Measurements from ENCODE around the gene ZNF862. TPM values are rescaled to one million over a fixed set of nuclear protein-coding genes. Genes with fewer than 3 reads are reported as not detected.

The ZNF862 gene
- total RNA-seq, 1 experiment from 2014 or later, result 1.9 TPM

GRCh38 chr7:149800169-149800555, 38.0 kb upstream of the ZNF862 start:
- Histone ChIP-seq H3K56ac (ENCODE audit: insufficient read length, low read depth, low read length) (no peak overlapping the region), H3K79me2 (ENCODE audit: insufficient read depth, low read length) (no peaks in the 10 kb centered on the region), H4K5ac (ENCODE audit: insufficient read length, low read depth, low read length) (no peak overlapping the region), H2BK120ac (ENCODE audit: low read depth, low read length, poor library complexity, severe bottlenecking) (no peak overlapping the region), H3K4me1 (ENCODE audit: insufficient read depth, low read length) (no peaks in the 10 kb centered on the region), H3T11ph (ENCODE audit: low read length) (no peak overlapping the region), H3K79me1 (ENCODE audit: insufficient read depth, low read depth, low read length, poor library complexity, severe bottlenecking) (no peaks in the 10 kb centered on the region), H2BK12ac (ENCODE audit: insufficient read length, low read depth, low read length) (no peak overlapping the region), H3K23ac (ENCODE audit: insufficient read length, low read depth, low read length) (no peak overlapping the region), H2BK5ac (ENCODE audit: insufficient read length, low read length) (no peak overlapping the region), H3K27ac (ENCODE audit: insufficient read length, low read depth, low read length) (no peak overlapping the region), H2BK15ac (ENCODE audit: low read depth, low read length) (no peak overlapping the region), H4K8ac (replicated peaks; ENCODE audit: insufficient read length, low read depth, low read length) (no peak overlapping the region), H3K9ac (ENCODE audit: extremely low read depth, insufficient read length, low read length) (no peak overlapping the region), H2BK20ac (ENCODE audit: low read depth, low read length, poor library complexity, severe bottlenecking) (no peak overlapping the region), H3K23me2 (ENCODE audit: insufficient read length, low read depth, low read length, poor library complexity, severe bottlenecking) (no peaks in the 10 kb centered on the region), H3K4ac (ENCODE audit: low read depth, low read length) (no peak overlapping the region), H4K91ac (ENCODE audit: insufficient read length, low read depth, low read length) (no peak overlapping the region), H3K27me3 (ENCODE audit: insufficient read depth, low read length) (no peaks in the 10 kb centered on the region), H3K4me2 (ENCODE audit: insufficient read depth, insufficient read length, low read length) (no peak overlapping the region), H3K9me3 (ENCODE audit: control insufficient read depth, low read depth, low read length) (no peaks in the 10 kb centered on the region), H3K14ac (ENCODE audit: insufficient read depth, low read length) (no peak overlapping the region), H4K20me1 (ENCODE audit: control insufficient read depth, insufficient read depth, insufficient read length) (no peaks in the 10 kb centered on the region), H2AFZ (ENCODE audit: low read length) (no peak overlapping the region), H3K18ac (ENCODE audit: insufficient read length, low read depth, low read length) (no peak overlapping the region), H2AK5ac (ENCODE audit: insufficient read length, low read length) (no peak overlapping the region)
- peaks cover 0 to 8% of the 10 kb centered on the region in 2 experiments; a peak in 3 of 4 replicates for H3K4me1 Mint-ChIP-seq
- no CpG with 5 or more reads among the region's 13 CpGs for WGBS (ENCODE audit: extremely low coverage, insufficient read length, low lambda C conversion rate)
- no peaks in the 10 kb centered on the region for H3K9me3 Mint-ChIP-seq
- no peak overlapping the region for H3K4me3 Mint-ChIP-seq
- no peaks in the 10 kb centered on the region for H3K36me3 Mint-ChIP-seq (ENCODE audit: insufficient read depth in 1 of 3, low read depth in 3 of 3)
- peak; percentile 9; the same call in 2 of the 3 replicates for TF ChIP-seq CTCF (conservative IDR thresholded peaks at IDR 0.05)
- peak overlapping the region in 1 of 3 experiments; percentile 90; a peak in 2 of 7 replicates for H3K27ac Mint-ChIP-seq
- no peak for DNase-seq
- peaks cover 5% of the 10 kb centered on the region for H3K27me3 Mint-ChIP-seq (ENCODE audit: low read depth)

All from H9 (cell line).